CD4-positive, alpha-beta T cell (primary cell): Measurements from ENCODE around the gene HRC. TPM values are rescaled to one million over a fixed set of nuclear protein-coding genes. Genes with fewer than 3 reads are reported as not detected.

ENCODE experiments used
- ATAC-seq: fragments of 200-7000 bp; cut with Tn5 transposase; one replicate; pipeline ENCODE4 v1.10.0; 2022; ENCODE audit warnings: mild to moderate bottlenecking; ENCODE audit not compliant: poor library complexity
- CTCF ChIA-PET: fragments of 350-600 bp; sonication (Branson Sonifier 250); formaldehyde crosslinking; loops from one replicate; lab custom pipeline; 2021; ENCODE audit warnings: antibody characterized with exemption, inconsistent platforms; lab: Charles Lee
- POLR2A ChIA-PET: fragments of 350-600 bp; sonication (Branson Sonifier 250); formaldehyde crosslinking; loops from one replicate; lab custom pipeline; 2021; ENCODE audit warnings: antibody characterized with exemption, inconsistent platforms; lab: Charles Lee
- DNase-seq, 14 experiments: peaks; one replicate each; pipeline ENCODE4 v3.0.0-alpha.2; 2013 to 2020; ENCODE audit warnings: mixed read lengths in 2 of 14
- H3K27ac ChIP-seq, 2 donors: one replicate each; pipeline versions ENCODE4 v1.5.1 to v1.7.0; 2013; ENCODE audit warnings: low read length in 2 of 2, low read depth in 1 of 2, mild to moderate bottlenecking in 1 of 2
- H3K27me3 ChIP-seq, 2 experiments: 1 replicate in 1 of 2; 2 replicates in 1 of 2; pipeline versions ENCODE4 v1.6.1 to v1.7.0; 2013; ENCODE audit warnings: low read length in 2 of 2, control low read depth in 1 of 2, mild to moderate bottlenecking in 1 of 2, moderate library complexity in 1 of 2; ENCODE audit not compliant: insufficient read depth in 2 of 2, control insufficient read depth in 1 of 2
- H3K36me3 ChIP-seq: one replicate; pipeline ENCODE4 v1.6.1; 2013; ENCODE audit warnings: low read length, control low read depth; ENCODE audit not compliant: insufficient read depth
- H3K4me1 ChIP-seq: one replicate; pipeline ENCODE4 v1.6.1; 2013; ENCODE audit warnings: low read length, control low read depth; ENCODE audit not compliant: insufficient read depth
- H3K4me3 ChIP-seq: one replicate; pipeline ENCODE4 v1.5.1; 2013; ENCODE audit warnings: mild to moderate bottlenecking, low read length, moderate library complexity
- H3K9me3 ChIP-seq, 2 experiments: 1 replicate in 1 of 2; 2 replicates in 1 of 2; pipeline versions ENCODE4 v1.6.1 to v1.7.0; 2013; ENCODE audit warnings: low read length in 2 of 2, mild to moderate bottlenecking in 2 of 2, control low read depth in 1 of 2, moderate library complexity in 1 of 2; ENCODE audit not compliant: control insufficient read depth in 1 of 2, insufficient read depth in 1 of 2
- H3K27ac Mint-ChIP-seq: one replicate; pipeline ENCODE4 v1.8.0; 2020; ENCODE audit warnings: mixed read lengths
- H3K27me3 Mint-ChIP-seq: one replicate; pipeline ENCODE4 v1.8.0; 2021; ENCODE audit warnings: mixed read lengths
- H3K36me3 Mint-ChIP-seq: one replicate; pipeline ENCODE4 v1.8.0; 2021; ENCODE audit warnings: low read depth, mixed read lengths
- H3K4me1 Mint-ChIP-seq: one replicate; pipeline ENCODE4 v1.8.0; 2021; ENCODE audit warnings: low read depth, mixed read lengths
- H3K4me3 Mint-ChIP-seq: one replicate; pipeline ENCODE4 v1.8.0; 2020; ENCODE audit warnings: mild to moderate bottlenecking, mixed read lengths
- H3K9me3 Mint-ChIP-seq: one replicate; pipeline ENCODE4 v1.8.0; 2020; ENCODE audit warnings: mixed read lengths
- CTCF ChIP-seq: fragments of 200-600 bp; IDR thresholded peaks from one replicate; pipeline ENCODE4 v1.8.0; 2022; ENCODE audit warnings: antibody characterized with exemption, mild to moderate bottlenecking
- intact Hi-C, 2 experiments: fragments of 100-400 bp; cut with DNase I in 1 of 2; cut with micrococcal nuclease in 1 of 2; formaldehyde crosslinking; loops; one replicate each; pipeline versions ENCODE4 v1.15.1 to v1.9.0; 2023 to 2025; cut with DNase I, micrococcal nuclease
- total RNA-seq, 174 experiments: library from RNA in 2 of 174; stranded (reverse) in 2 of 174; gene quantifications; one replicate each; pipeline ENCODE4 v1.2.3 and lab custom pipeline; 2021 to 2026

The HRC gene
- total RNA-seq, 2 experiments from 2014 or later, result not detected

GRCh38 chr19:49116544-49116943, 38.7 kb downstream of the HRC start:
- TF ChIP-seq CTCF, result no peak
- CTCF ChIA-PET, result interaction anchor here (0.7 to 2.3 kb wide), 3 partner anchors 10 to 913 kb away, joined by 3 to 9 read pairs (median 7); no protein-coding TSS in a partner anchor
- H3K27ac ChIP-seq, result no peak overlapping the region
- no peaks in the 10 kb centered on the region for H3K27me3 ChIP-seq
- no peaks in the 10 kb centered on the region for H3K9me3 ChIP-seq
- H3K4me1 ChIP-seq, result peaks cover 52% of the 10 kb centered on the region
- Mint-ChIP-seq H3K4me1 (peaks cover 48% of the 10 kb centered on the region), H3K4me3 (peak overlapping the region; percentile 92), H3K9me3 (no peaks in the 10 kb centered on the region), H3K27me3 (no peaks in the 10 kb centered on the region), H3K36me3 (peaks cover 4% of the 10 kb centered on the region), H3K27ac (no peak overlapping the region)
- no peak for DNase-seq
- intact Hi-C loops, result loop anchor here in 1 of 2 experiments (5.0 to 10.0 kb wide), 2 partner anchors 479 to 642 kb away; partner anchors contain the start of gene DBP
- POLR2A ChIA-PET, result interaction anchor here (0.7 to 1.4 kb wide), 2 partner anchors 123 to 377 kb away, joined by 3 to 5 read pairs; partner anchors contain the start of genes GYS1 and RUVBL2
- H3K36me3 ChIP-seq, result no peaks in the 10 kb centered on the region
- ATAC-seq, result no peak
- no peak overlapping the region for H3K4me3 ChIP-seq

GRCh38 chr19:49114630-49115363, 40.4 kb downstream of the HRC start:
- H3K27ac ChIP-seq, result no peak overlapping the region
- ATAC-seq (no peak), DNase-seq (peak in 12 of 14 experiments; percentile 19 to 76 (median 52))
- peak overlapping the region; percentile 83 for H3K4me3 Mint-ChIP-seq
- H3K4me1 ChIP-seq, result peaks cover 42% of the 10 kb centered on the region
- intact Hi-C loops, result loop anchor here (1.0 to 10.0 kb wide), 5 partner anchors 14 to 640 kb away; partner anchors contain the start of gene DBP (in 1 of the 2)
- H3K36me3 ChIP-seq, result no peaks in the 10 kb centered on the region
- ChIA-PET CTCF (interaction anchor here (0.6 to 2.4 kb wide), 21 partner anchors 10 to 466 kb away, joined by 3 to 43 read pairs (median 5); partner anchors contain the start of genes CGB7, PRRG2 and RUVBL2), POLR2A (interaction anchor here (0.9 to 2.4 kb wide), 9 partner anchors 9 to 762 kb away, joined by 3 to 13 read pairs (median 4); partner anchors contain the start of genes AKT1S1, GYS1 and RUVBL2)
- H3K9me3 Mint-ChIP-seq, result no peaks in the 10 kb centered on the region
- peaks cover 40% of the 10 kb centered on the region for H3K4me1 Mint-ChIP-seq
- no peaks in the 10 kb centered on the region for H3K27me3 ChIP-seq
- no peaks in the 10 kb centered on the region for H3K9me3 ChIP-seq
- H3K36me3 Mint-ChIP-seq, result peaks cover 4% of the 10 kb centered on the region
- H3K4me3 ChIP-seq, result peak overlapping the region; percentile 69
- TF ChIP-seq CTCF, result no peak
- H3K27me3 Mint-ChIP-seq, result no peaks in the 10 kb centered on the region
- no peak overlapping the region for H3K27ac Mint-ChIP-seq

- peak; percentile 47 for TF ChIP-seq CTCF
- Mint-ChIP-seq H3K4me3 (peak within 1 kb of the TSS; percentile 94), H3K4me1 (peaks cover 40% of the 10 kb centered on the region), H3K27me3 (no peaks in the 10 kb centered on the region), H3K36me3 (peaks cover 10% of the 10 kb centered on the region), H3K27ac (peak within 1 kb of the TSS; percentile 46), H3K9me3 (no peaks in the 10 kb centered on the region)
- H3K36me3 ChIP-seq, result peaks cover 3% of the 10 kb centered on the region
- H3K27ac ChIP-seq, result no peak within 1 kb of the TSS
- ATAC-seq, result peak; percentile 65
- no peaks in the 10 kb centered on the region for H3K27me3 ChIP-seq
- peak; percentile 54 to 92 (median 70) for DNase-seq
- H3K4me1 ChIP-seq, result peaks cover 36% of the 10 kb centered on the region
- ChIA-PET CTCF (interaction anchor here (0.6 to 2.4 kb wide), 21 partner anchors 9 to 467 kb away, joined by 3 to 43 read pairs (median 5); partner anchors contain the start of genes CGB7, PRRG2 and RUVBL2), POLR2A (interaction anchor here (0.5 to 2.4 kb wide), 12 partner anchors 8 to 942 kb away, joined by 3 to 13 read pairs (median 3); partner anchors contain the start of genes AKT1S1, GYS1 and RUVBL2)
- intact Hi-C loops, result loop anchor here (1.0 to 10.0 kb wide), 4 partner anchors 14 to 639 kb away; no protein-coding TSS in a partner anchor
- peak within 1 kb of the TSS; percentile 69 for H3K4me3 ChIP-seq
- no peaks in the 10 kb centered on the region for H3K9me3 ChIP-seq
Measured at GRCh38 chr19:49113762-49114629, 41.2 kb downstream of the HRC start, which contains the start of gene LIN7B. Gene LIN7B (plus strand): TSS chr19:49114370. CDS start chr19:49114405, 35 bp downstream.
